Loucy (cell line): ENCODE results near the gene SLC5A2.

Source experiments
- CTCF ChIP-seq: fragments of 200-600 bp; sonication (generic); conservative IDR thresholded peaks from 2 replicates; pipeline ENCODE4 v1.5.1; 2014; ENCODE audit warnings: mild to moderate bottlenecking, antibody characterized with exemption, low read length
- EZH2phosphoT487 ChIP-seq: fragments of 200-600 bp; IDR thresholded peaks from 2 replicates; pipeline ENCODE4 v1.6.1; 2018; ENCODE audit warnings: antibody characterized with exemption, mild to moderate bottlenecking, moderate library complexity, borderline replicate concordance

GRCh38 chr16:31529108-31529936 is 46.4 kb downstream of the SLC5A2 start:
- TF ChIP-seq CTCF (no peak), EZH2phosphoT487 (no peak)
